Aorta (tissue), 5 donors: Measurements from ENCODE around the gene GULP1. TPM values are rescaled to one million over a fixed set of nuclear protein-coding genes. Genes with fewer than 3 reads are reported as not detected.
A peak's percentile ranks its signal among the peaks of the same experiment; 100 is the strongest.

Experiments used
- ATAC-seq: fragments of 200-7000 bp; cut with Tn5 transposase; one replicate; pipeline ENCODE4 v1.9.1; 2022; ENCODE audit warnings: moderate library complexity; ENCODE audit not compliant: low FRiP score
- DNase-seq, 2 donors: peaks; one replicate each; pipeline ENCODE4 v3.0.0-alpha.2; 2020
- H3K27ac ChIP-seq, 2 donors: one replicate each; pipeline ENCODE4 v1.5.1; 2013; ENCODE audit warnings: low read length in 2 of 2, mild to moderate bottlenecking in 2 of 2, moderate library complexity in 2 of 2, control low read depth in 1 of 2, inconsistent platforms in 1 of 2, low read depth in 1 of 2
- H3K27me3 ChIP-seq, 2 donors: one replicate each; pipeline ENCODE4 v1.6.1; 2013; ENCODE audit warnings: control low read depth in 1 of 2, low read length in 1 of 2, mild to moderate bottlenecking in 1 of 2, moderate library complexity in 1 of 2; ENCODE audit not compliant: insufficient read depth in 2 of 2, control insufficient read depth in 1 of 2
- H3K36me3 ChIP-seq, 2 donors: one replicate each; pipeline ENCODE4 v1.6.1; 2013; ENCODE audit warnings: control low read depth in 1 of 2, low read length in 1 of 2, mild to moderate bottlenecking in 1 of 2; ENCODE audit not compliant: insufficient read depth in 2 of 2, control insufficient read depth in 1 of 2
- H3K4me1 ChIP-seq, 2 donors: one replicate each; pipeline ENCODE4 v1.6.1; 2013; ENCODE audit warnings: low read length in 2 of 2, control low read depth in 1 of 2, mild to moderate bottlenecking in 1 of 2, moderate library complexity in 1 of 2; ENCODE audit not compliant: insufficient read depth in 2 of 2, control insufficient read depth in 1 of 2
- H3K4me3 ChIP-seq, 2 donors: one replicate each; pipeline ENCODE4 v1.5.1; 2013; ENCODE audit warnings: low read length in 2 of 2, control low read depth in 1 of 2, mild to moderate bottlenecking in 1 of 2
- H3K9me3 ChIP-seq: one replicate; pipeline ENCODE4 v1.6.1; 2013; ENCODE audit warnings: mild to moderate bottlenecking, low read length; ENCODE audit not compliant: control insufficient read depth
- WGBS, 2 donors: extraction: QIAGEN DNeasy Blood & Tissue Kit; methylation state at CpG; one replicate each; pipeline ENCODE4 v1.1.7; 2013; 5-methylcytosine and 5-hydroxymethylcytosine counted together
- intact Hi-C, 2 donors: fragments of 100-400 bp; cut with DNase I; formaldehyde crosslinking; loops; one replicate each; pipeline versions ENCODE4 v1.14.2 to v1.15.0; 2022
- polyA plus RNA-seq, 2 donors: library from polyadenylated mRNA; stranded (reverse); fragments of 200-250 nt; gene quantifications; one replicate each; pipeline ENCODE4 v1.2.3, GENCODE V29; 2013
- total RNA-seq, 2 donors: library from RNA; stranded (reverse); fragmentation: NEBNext Ultra II Directional; extraction: Animal tissue kit (Norgen Biotek cat#: 25700); gene quantifications; one replicate each; pipeline ENCODE4 v1.2.1, GENCODE V29; 2021
- donor health status: healthy with polysubstance abuse.
- donor health status: Bipolar disorder and iron deficiency.
- donor health status: DM: no; HTN: no; CAD: no.
- donor health status: DM: no; HTN: no; CAD: no.
- donor health status: DM: yes; HTN: yes; CAD: no.

The GULP1 gene
- total and polyA plus RNA-seq, 4 donors, result 60.2 to 74.8 (median 67.1) TPM

DNA sequence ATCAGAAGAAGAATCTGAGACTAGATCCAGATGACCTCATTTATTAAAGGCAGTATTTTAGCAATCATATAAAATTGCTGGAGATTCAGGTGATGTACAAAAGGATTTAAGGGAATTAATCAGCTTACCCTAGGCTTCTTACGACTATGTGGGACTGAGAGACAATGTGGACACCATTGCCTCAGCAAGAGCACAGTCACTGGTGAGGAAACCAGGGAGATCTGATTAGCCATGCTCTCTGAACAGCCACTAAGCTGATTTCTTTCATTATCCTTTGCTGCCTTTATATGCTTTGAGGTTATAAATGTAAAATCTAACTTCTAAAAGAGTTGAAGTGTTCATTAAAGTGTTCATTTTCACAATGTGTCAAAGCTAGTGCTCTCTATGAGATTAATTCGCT is 22.7 kb upstream of the GULP1 start:
- ATAC-seq (no peak), DNase-seq (no peak)
- 96 to 98% methylated on average over 2 of the region's 2 CpGs for WGBS, 2 donors
- Histone ChIP-seq H3K27me3 (no peaks in the 10 kb centered on the region), H3K36me3 (no peaks in the 10 kb centered on the region), H3K27ac (no peak overlapping the region), H3K4me3 (no peak overlapping the region), H3K4me1 (no peaks in the 10 kb centered on the region), H3K9me3 (no peaks in the 10 kb centered on the region)
- intact Hi-C loops, result no loop called here

DNA sequence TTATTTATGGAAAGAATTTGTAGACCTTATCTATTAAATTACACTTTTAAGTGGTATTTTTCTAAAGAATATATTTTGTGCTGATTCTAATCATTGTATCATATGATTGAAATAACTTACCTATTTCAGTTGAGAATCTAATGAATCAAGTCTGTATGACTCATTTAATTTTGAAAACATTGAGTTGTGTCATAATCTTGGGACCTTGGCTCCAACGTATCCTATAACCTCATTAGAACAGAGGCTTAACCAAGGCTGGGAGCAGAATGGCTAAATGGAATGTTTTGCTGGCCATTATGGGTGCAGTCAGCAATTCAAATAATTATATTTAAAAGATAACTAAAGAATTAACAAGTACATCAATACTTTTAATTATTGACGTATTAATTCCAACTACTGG is 19.6 kb upstream of the GULP1 start:
- intact Hi-C loops, result loop anchor here in 1 of 2 donors (10.0 kb wide), 1 partner anchor 47 kb away; no protein-coding TSS in a partner anchor
- H3K27ac ChIP-seq, result no peak overlapping the region

GRCh38 chr2:188274274-188274673 is 17.4 kb upstream of the GULP1 start:
- H3K27me3 ChIP-seq, result no peaks in the 10 kb centered on the region
- no peaks in the 10 kb centered on the region for H3K9me3 ChIP-seq
- no peak for DNase-seq
- H3K4me3 ChIP-seq, result no peak overlapping the region
- no peak overlapping the region for H3K27ac ChIP-seq
- peaks cover 0 to 2% of the 10 kb centered on the region in 2 donors for H3K4me1 ChIP-seq
- H3K36me3 ChIP-seq, result no peaks in the 10 kb centered on the region
- intact Hi-C loops, result loop anchor here in 1 of 2 donors (10.0 kb wide), 1 partner anchor 49 kb away; no protein-coding TSS in a partner anchor
- no peak for ATAC-seq
- 96 to 97% methylated on average over 2 of the region's 2 CpGs for WGBS, 2 donors

More for the DNA sequence above, 19.6 kb upstream of the GULP1 start:
- ATAC-seq (no peak), DNase-seq (no peak)
- WGBS, 2 donors, result 87 to 92% methylated on average over 2 of the region's 2 CpGs
- H3K36me3 ChIP-seq, result no peaks in the 10 kb centered on the region
- no peaks in the 10 kb centered on the region for H3K27me3 ChIP-seq
- no peak overlapping the region for H3K4me3 ChIP-seq
- no peaks in the 10 kb centered on the region for H3K9me3 ChIP-seq
- H3K4me1 ChIP-seq, result peaks cover 0 to 2% of the 10 kb centered on the region in 2 donors

GRCh38 chr2:188276255-188276654 is 15.4 kb upstream of the GULP1 start:
- H3K27me3 ChIP-seq, result no peaks in the 10 kb centered on the region
- DNase-seq (no peak), ATAC-seq (no peak)
- intact Hi-C loops, result loop anchor here in 1 of 2 donors (10.0 kb wide), 1 partner anchor 51 kb away; no protein-coding TSS in a partner anchor
- 96 to 97% methylated on average over 10 of the region's 10 CpGs for WGBS, 2 donors
- H3K27ac ChIP-seq, result no peak overlapping the region
- peaks cover 0 to 2% of the 10 kb centered on the region in 2 donors for H3K4me1 ChIP-seq
- H3K36me3 ChIP-seq, result no peaks in the 10 kb centered on the region
- no peaks in the 10 kb centered on the region for H3K9me3 ChIP-seq
- H3K4me3 ChIP-seq, result no peak overlapping the region

GRCh38 chr2:188277786-188278185 is 13.9 kb upstream of the GULP1 start:
- WGBS, 2 donors, result 91 to 92% methylated on average over 5 of the region's 5 CpGs
- intact Hi-C loops, result loop anchor here in 1 of 2 donors (10.0 kb wide), 1 partner anchor 53 kb away; no protein-coding TSS in a partner anchor
- Histone ChIP-seq H3K27me3 (no peaks in the 10 kb centered on the region), H3K9me3 (no peaks in the 10 kb centered on the region), H3K4me3 (no peak overlapping the region), H3K27ac (no peak overlapping the region), H3K4me1 (peaks cover 0 to 2% of the 10 kb centered on the region in 2 donors), H3K36me3 (no peaks in the 10 kb centered on the region)
- DNase-seq, result no peak
- no peak for ATAC-seq

DNA sequence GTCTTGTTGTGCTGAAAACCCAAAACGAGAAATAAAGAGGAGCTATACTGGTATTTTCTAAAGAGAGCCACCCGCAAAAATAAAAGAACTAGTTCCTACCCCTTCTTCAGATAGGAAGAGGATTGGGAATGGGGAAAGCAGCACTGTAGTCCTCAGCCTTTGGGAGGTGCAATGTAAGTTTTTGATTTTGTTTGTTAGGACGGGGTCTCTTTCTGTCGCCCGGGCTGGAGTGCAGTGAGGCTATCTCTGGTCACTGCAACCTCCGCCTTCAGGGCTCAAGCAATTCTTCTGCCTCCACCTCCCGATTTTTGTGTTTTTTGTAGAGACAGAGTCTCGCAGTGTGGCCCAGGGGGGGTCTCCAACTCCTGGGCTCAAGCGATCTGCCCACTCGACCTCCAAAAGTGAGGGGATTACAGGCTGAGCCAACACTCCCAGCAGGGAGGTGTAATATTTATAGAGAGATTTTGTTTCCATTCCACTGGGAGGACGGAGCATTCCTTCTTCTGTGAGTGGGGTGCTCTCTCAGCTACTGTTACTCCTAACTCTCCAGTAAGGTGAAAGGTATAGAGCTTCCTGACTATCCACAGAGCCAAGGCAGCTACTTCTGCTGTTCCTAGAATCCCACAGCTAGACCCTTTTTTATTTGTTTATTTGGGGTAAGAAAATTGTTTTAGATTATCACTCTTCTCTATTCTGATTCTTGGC is 13.1 kb upstream of the GULP1 start:
- no peaks in the 10 kb centered on the region for H3K27me3 ChIP-seq
- 65 to 71% methylated on average over 11 of the region's 11 CpGs for WGBS, 2 donors
- no peaks in the 10 kb centered on the region for H3K36me3 ChIP-seq
- no peak for ATAC-seq
- DNase-seq, result no peak
- intact Hi-C loops, result loop anchor here in 1 of 2 donors (10.0 kb wide), 1 partner anchor 54 kb away; no protein-coding TSS in a partner anchor
- H3K4me3 ChIP-seq, result peak overlapping the region in 1 of 2 donors; percentile 53
- H3K4me1 ChIP-seq, result peaks cover 0 to 2% of the 10 kb centered on the region in 2 donors
- H3K9me3 ChIP-seq, result no peaks in the 10 kb centered on the region
- H3K27ac ChIP-seq, result no peak overlapping the region

DNA sequence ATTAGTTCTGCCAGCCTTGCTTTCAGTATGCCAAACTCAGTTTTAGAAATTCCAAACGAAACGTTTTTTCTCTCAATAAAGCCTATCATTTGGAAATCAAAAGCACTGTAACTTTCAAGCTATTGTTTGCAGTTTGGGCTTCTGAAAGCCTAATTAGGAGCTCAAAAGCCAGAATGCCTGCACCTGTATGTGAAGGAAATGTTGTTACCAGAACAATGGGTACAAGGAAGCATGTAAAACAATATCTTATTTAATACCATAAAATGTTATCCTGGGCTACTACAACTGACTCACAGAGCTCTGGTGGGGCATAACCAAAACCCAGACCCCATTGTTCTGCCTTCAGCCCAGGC is 12.6 kb upstream of the GULP1 start:
- H3K27ac ChIP-seq, result no peak overlapping the region
- WGBS, 2 donors, result 1 to 4% methylated on average over 2 of the region's 2 CpGs
- H3K4me3 ChIP-seq, result peak overlapping the region in 1 of 2 donors; percentile 53
- no peaks in the 10 kb centered on the region for H3K36me3 ChIP-seq
- peaks cover 0 to 2% of the 10 kb centered on the region in 2 donors for H3K4me1 ChIP-seq
- no peaks in the 10 kb centered on the region for H3K9me3 ChIP-seq
- H3K27me3 ChIP-seq, result no peaks in the 10 kb centered on the region
- intact Hi-C loops, result loop anchor here in 1 of 2 donors (10.0 kb wide), 1 partner anchor 54 kb away; no protein-coding TSS in a partner anchor
- ATAC-seq, result no peak
- DNase-seq, result no peak

DNA sequence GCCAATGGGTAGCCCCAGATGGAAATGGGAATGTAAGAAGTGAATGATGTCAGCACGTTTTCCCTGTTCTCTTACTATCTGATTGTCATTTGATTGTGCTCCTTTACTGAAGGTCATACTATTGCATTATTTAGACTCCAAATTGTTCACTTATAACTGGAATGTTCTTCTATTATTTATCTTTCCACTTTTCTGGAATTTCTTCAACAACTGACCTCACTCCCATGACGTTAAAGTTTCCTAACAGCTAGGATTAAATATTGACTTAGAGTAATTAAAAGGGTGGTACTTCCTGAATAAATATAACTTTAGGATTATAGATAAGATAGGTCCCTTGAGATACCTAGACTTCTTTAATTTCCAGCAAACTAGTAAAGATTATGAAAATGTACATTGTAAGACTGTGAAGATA is 10.9 kb upstream of the GULP1 start:
- no peaks in the 10 kb centered on the region for H3K4me1 ChIP-seq
- H3K36me3 ChIP-seq, result no peaks in the 10 kb centered on the region
- H3K9me3 ChIP-seq, result no peaks in the 10 kb centered on the region
- DNase-seq, result no peak
- no peaks in the 10 kb centered on the region for H3K27me3 ChIP-seq
- no peak overlapping the region for H3K4me3 ChIP-seq
- no peak overlapping the region for H3K27ac ChIP-seq
- 3 to 5% methylated on average over 2 of the region's 2 CpGs for WGBS, 2 donors
- no peak for ATAC-seq
- intact Hi-C loops, result loop anchor here in 1 of 2 donors (10.0 kb wide), 1 partner anchor 406 kb away; no protein-coding TSS in a partner anchor

DNA sequence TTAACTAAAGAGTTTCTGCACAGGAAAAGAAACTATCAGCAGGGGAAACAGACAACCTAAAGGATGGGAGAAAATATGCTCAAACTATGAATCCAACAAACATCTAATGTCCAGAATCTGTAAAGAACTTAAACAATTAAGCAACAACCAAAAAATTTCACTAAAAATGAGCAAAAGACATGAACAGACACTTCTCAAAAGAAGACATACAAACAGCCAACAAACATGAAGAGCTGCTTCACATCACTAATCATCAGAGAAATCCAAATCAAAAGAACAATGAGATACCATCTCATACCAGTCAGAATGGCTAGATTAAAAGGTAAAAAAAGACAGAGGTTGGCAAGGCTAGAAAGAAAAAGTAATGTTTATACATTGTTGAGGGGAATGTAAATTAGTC is 8.8 kb upstream of the GULP1 start:
- Histone ChIP-seq H3K9me3 (no peaks in the 10 kb centered on the region), H3K36me3 (no peaks in the 10 kb centered on the region), H3K27me3 (no peaks in the 10 kb centered on the region), H3K4me1 (peaks cover 0 to 1% of the 10 kb centered on the region in 2 donors), H3K4me3 (no peak overlapping the region), H3K27ac (no peak overlapping the region)
- ATAC-seq, result no peak
- intact Hi-C loops, result loop anchor here in 1 of 2 donors (10.0 kb wide), 1 partner anchor 408 kb away; no protein-coding TSS in a partner anchor
- DNase-seq, result no peak
